Calu3 (cell line): Measurements from ENCODE around the gene RPTOR. TPM values are rescaled to one million over a fixed set of nuclear protein-coding genes. Genes with fewer than 3 reads are reported as not detected.

Experiments
- BruUV-seq: library from RNA; stranded (reverse); fragments of 400-500 nt; replicated peaks from 2 replicates; lab custom pipeline; 2021; lab: Mats Ljungman, UMichigan
- CTCF ChIA-PET: fragments of 300-600 bp; sonication (Branson Sonifier 250); formaldehyde crosslinking; loops from one replicate; lab custom pipeline; 2022; ENCODE audit warnings: antibody characterized with exemption; lab: Charles Lee
- DNase-seq: peaks from one replicate; pipeline ENCODE4 v3.0.0; 2022
- H3K27ac Mint-ChIP-seq: one replicate; pipeline ENCODE4 v1.8.0; 2022; ENCODE audit warnings: mixed read lengths; ENCODE audit not compliant: unreplicated experiment
- H3K27me3 Mint-ChIP-seq: one replicate; pipeline ENCODE4 v1.8.0; 2022; ENCODE audit warnings: mixed read lengths; ENCODE audit not compliant: unreplicated experiment
- H3K36me3 Mint-ChIP-seq: one replicate; pipeline ENCODE4 v1.8.0; 2022; ENCODE audit warnings: mild to moderate bottlenecking, moderate library complexity, mixed read lengths; ENCODE audit not compliant: insufficient read depth, unreplicated experiment
- H3K4me1 Mint-ChIP-seq: one replicate; pipeline ENCODE4 v1.8.0; 2022; ENCODE audit warnings: mild to moderate bottlenecking, low read depth, mixed read lengths; ENCODE audit not compliant: unreplicated experiment
- H3K4me3 Mint-ChIP-seq: one replicate; pipeline ENCODE4 v1.8.0; 2022; ENCODE audit warnings: mild to moderate bottlenecking, low read depth, moderate library complexity, mixed read lengths; ENCODE audit not compliant: unreplicated experiment
- H3K9me3 Mint-ChIP-seq: one replicate; pipeline ENCODE4 v1.8.0; 2022; ENCODE audit warnings: low read depth, mixed read lengths; ENCODE audit not compliant: unreplicated experiment
- CTCF ChIP-seq: fragments of 200-600 bp; IDR thresholded peaks from one replicate; pipeline ENCODE4 v1.8.0; 2022; ENCODE audit warnings: antibody characterized with exemption; ENCODE audit not compliant: unreplicated experiment
- intact Hi-C: fragments of 100-400 bp; cut with micrococcal nuclease; formaldehyde crosslinking; loops from one replicate; pipeline ENCODE4 v1.10.0; 2022; ENCODE audit not compliant: unreplicated experiment
- total RNA-seq: library from RNA; stranded (reverse); gene quantifications from 2 replicates; pipeline ENCODE4 v1.2.3, GENCODE V29; 2022

RPTOR gene
- total RNA-seq, 1 experiment from 2014 or later, result 41.8 TPM

DNA sequence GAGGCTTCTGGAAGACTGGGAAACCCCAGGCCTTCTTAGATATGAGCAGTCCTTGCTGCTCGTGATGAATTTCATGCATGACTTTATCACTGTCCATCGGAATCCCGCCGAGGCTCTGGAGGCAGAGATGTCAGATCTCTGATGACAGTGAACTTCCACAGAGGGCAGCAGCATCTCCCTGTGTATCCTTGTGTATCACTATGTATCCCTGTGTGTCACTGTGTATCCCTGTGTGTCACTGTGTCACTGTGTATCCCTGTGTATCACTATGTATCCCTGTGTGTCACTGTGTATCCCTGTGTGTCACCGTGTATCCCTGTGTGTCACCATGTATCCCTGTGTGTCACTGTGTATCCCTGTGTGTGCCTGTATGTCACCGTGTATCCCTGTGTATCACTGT lies 286.9 kb downstream of the RPTOR start:
- BruUV-seq, result no TSS peak
- Mint-ChIP-seq H3K27me3 (no peaks in the 10 kb centered on the region), H3K4me3 (peak overlapping the region; percentile 73), H3K36me3 (peaks cover 24% of the 10 kb centered on the region), H3K4me1 (peaks cover 21% of the 10 kb centered on the region), H3K27ac (no peak overlapping the region), H3K9me3 (no peaks in the 10 kb centered on the region)
- intact Hi-C loops, result no loop called here
- CTCF ChIA-PET, result no interaction called here
- DNase-seq, result no peak
- no peak for TF ChIP-seq CTCF

DNA sequence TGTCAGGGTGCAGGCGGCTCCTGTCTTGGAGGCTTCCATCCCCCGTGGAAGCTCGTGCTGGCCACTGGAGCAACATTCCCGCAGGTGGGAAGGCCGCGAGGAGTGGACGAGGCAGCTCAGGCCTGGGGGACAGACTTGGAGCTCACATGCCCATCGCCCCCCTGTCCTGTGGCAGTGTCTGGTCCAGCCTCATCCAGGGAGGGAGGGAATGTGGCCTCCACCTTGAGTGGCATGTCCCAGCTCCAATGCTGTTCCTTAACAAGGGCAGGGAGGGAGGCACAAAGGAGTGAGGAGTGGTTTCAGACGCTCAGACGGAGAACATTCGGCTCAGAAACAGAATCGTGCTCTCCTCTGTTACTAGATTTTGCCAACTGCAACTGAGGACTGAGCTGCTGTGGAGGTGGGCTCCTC lies 287.6 kb downstream of the RPTOR start:
- CTCF ChIA-PET, result no interaction called here
- BruUV-seq, result no TSS peak
- intact Hi-C loops, result no loop called here
- no peaks in the 10 kb centered on the region for H3K9me3 Mint-ChIP-seq
- H3K4me3 Mint-ChIP-seq, result peak overlapping the region; percentile 73
- no peaks in the 10 kb centered on the region for H3K27me3 Mint-ChIP-seq
- H3K36me3 Mint-ChIP-seq, result peaks cover 30% of the 10 kb centered on the region
- H3K27ac Mint-ChIP-seq, result peak overlapping the region; percentile 92
- no peak for TF ChIP-seq CTCF
- peaks cover 21% of the 10 kb centered on the region for H3K4me1 Mint-ChIP-seq
- DNase-seq, result no peak

- peaks cover 30% of the 10 kb centered on the region for H3K36me3 Mint-ChIP-seq
- CTCF ChIA-PET, result interaction anchor here (0.6 to 0.8 kb wide), 3 partner anchors 26 to 160 kb away, joined by 3 read pairs; no protein-coding TSS in a partner anchor
- BruUV-seq, result no TSS peak
- peaks cover 21% of the 10 kb centered on the region for H3K4me1 Mint-ChIP-seq
- H3K27me3 Mint-ChIP-seq, result no peaks in the 10 kb centered on the region
- intact Hi-C loops, result no loop called here
- peak; percentile 88 for DNase-seq
- peak overlapping the region; percentile 92 for H3K27ac Mint-ChIP-seq
- H3K4me3 Mint-ChIP-seq, result peak overlapping the region; percentile 73
- H3K9me3 Mint-ChIP-seq, result no peaks in the 10 kb centered on the region
- no peak for TF ChIP-seq CTCF
Measured at GRCh38 chr17:80832888-80833583, 288.4 kb downstream of the RPTOR start.

- intact Hi-C loops, result no loop called here
- Mint-ChIP-seq H3K36me3 (peaks cover 30% of the 10 kb centered on the region), H3K9me3 (no peaks in the 10 kb centered on the region), H3K4me1 (peaks cover 21% of the 10 kb centered on the region), H3K4me3 (no peak overlapping the region), H3K27ac (peak overlapping the region; percentile 92), H3K27me3 (no peaks in the 10 kb centered on the region)
- no TSS peak for BruUV-seq
- CTCF ChIA-PET, result interaction anchor here (0.8 kb wide), 1 partner anchor 25 kb away, joined by 3 read pairs; no protein-coding TSS in a partner anchor
- no peak for DNase-seq
- TF ChIP-seq CTCF, result no peak
Measured at GRCh38 chr17:80833952-80834892, 289.6 kb downstream of the RPTOR start.
